NCI-H510A treated with DMSO at 0.1 percent for 48 hours (cell line): Measurements from ENCODE around the gene HMGN3.

Source experiments
- DNase-seq: peaks from one replicate; lab custom pipeline; 2025; lab: John Stamatoyannopoulos, UW

Gene HMGN3

DNA sequence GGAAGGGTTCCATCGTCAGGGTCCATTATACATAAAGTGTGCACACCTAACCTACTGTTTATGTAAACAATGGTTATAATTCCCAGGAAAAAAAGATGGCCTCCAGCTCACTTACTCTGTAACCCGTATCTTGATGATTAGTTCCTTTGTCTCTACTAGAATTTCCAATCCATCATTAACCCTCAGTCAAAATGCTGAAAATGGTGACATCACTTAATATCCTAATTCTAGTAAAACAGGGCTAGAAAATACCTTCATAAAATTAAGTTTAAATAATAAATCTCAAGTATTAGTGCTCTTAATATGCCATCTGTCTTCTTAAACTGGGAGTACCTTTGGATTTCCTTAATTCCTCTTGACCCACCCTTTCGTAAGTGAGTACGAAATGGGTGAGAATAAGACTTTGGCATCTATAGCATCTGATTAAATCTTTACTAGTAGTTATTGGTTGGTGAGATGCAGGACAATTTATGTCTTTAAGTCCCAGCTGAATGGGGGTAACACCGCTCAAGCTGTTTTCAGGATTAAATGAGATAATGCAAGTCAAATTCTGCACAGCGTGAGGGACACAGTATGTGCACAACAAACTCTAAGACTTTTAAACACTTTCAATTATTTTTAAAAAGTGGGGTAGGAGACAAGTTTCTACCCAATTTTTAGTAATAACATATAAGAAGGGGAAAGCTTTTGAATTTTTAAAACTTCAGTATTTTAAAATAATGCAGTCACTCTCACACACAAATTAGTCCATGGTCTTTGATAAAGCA lies 1.6 kb downstream of the HMGN3 start:
- no peak for DNase-seq

DNA sequence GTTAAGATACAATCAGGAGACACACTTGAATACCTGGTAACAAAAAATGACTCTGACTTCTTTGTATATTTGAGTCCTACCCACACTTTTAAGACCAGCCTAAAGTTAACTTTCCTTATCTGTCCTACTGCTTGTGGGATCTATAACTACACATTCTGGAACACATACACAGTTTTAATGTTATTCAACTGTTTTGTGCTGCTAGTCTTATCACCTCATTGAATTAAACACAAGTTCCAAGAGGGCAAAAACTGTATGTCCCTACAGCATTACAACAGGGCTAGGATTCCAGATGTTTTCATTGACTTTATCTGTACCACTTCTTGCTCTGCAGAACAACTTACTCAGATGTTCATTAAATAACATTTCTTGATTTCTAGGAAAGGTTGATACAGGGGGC lies 2.8 kb downstream of the HMGN3 start:
- no peak for DNase-seq

DNA sequence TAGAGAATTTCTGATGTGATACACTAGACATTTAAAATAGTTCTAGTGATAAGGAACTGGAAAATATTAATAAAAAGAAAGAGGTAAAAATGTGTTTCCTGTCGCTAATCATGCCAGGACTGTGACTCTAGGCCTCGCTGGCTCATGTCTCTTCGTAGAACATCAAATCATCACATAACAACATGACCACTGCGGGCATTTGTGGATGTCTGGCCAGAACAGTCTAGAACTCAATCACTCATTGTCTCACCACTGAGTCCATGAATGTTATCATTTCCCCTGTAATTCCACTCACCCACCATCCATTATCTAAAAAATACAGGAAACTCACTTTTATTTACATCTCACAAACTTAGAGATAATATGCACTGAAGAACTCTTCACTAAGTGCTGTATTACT lies 3.4 kb downstream of the HMGN3 start:
- no peak for DNase-seq

DNA sequence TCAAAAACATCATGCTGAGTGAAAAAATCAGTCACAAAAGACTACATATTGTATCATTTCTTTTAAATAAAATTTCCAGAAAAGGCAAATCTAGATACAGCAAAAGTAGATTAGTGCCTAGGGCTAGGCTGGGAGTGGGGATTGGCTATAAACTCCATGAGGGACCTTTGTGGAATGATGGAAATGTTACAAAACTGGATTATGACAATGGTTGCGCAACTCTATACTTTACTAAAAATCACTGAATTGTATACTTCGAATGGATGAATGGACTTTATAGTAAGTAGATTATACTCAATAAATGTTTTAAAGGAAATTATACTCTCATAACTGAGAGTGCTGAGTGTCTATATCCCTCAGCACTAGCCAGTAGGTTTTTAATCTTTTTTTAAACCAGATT lies 4.3 kb downstream of the HMGN3 start:
- DNase-seq: no peak

DNA sequence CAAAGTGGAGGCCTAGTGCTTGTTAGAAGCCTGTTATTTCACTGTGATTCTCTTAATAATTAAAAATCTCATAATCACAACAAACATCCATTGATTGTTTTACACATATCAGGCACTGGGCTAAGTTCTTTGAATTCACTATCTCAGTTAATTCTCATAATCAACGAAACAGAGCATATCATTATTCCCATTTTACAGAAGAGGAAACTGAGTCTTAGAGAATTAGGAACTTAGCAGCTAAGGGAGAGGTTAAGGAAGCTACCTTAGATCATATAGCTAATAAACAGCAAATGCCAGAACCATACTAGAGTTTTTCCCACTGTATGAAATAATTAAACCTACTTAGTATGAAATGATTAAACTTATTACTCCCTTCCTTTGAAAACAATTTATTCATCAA lies 7.0 kb downstream of the HMGN3 start:
- no peak for DNase-seq

DNA sequence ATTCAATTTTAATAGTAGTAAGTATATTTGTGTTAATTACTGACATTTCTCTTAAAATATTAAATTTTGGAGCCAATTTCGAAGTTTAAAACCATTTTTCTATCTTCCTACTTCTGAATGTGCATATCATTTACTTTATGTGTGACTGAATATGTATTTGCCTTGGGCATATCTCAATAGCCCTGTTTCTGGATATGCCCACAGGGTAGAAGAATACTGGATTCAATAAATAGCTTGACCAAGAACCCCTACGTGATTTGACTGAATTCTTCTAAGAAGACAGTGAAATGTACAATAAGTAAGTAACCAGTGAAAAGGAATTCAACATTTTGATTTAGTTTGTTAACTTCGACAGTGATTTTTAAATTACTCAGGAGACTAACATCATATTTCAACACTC lies 7.8 kb downstream of the HMGN3 start:
- no peak for DNase-seq

DNA sequence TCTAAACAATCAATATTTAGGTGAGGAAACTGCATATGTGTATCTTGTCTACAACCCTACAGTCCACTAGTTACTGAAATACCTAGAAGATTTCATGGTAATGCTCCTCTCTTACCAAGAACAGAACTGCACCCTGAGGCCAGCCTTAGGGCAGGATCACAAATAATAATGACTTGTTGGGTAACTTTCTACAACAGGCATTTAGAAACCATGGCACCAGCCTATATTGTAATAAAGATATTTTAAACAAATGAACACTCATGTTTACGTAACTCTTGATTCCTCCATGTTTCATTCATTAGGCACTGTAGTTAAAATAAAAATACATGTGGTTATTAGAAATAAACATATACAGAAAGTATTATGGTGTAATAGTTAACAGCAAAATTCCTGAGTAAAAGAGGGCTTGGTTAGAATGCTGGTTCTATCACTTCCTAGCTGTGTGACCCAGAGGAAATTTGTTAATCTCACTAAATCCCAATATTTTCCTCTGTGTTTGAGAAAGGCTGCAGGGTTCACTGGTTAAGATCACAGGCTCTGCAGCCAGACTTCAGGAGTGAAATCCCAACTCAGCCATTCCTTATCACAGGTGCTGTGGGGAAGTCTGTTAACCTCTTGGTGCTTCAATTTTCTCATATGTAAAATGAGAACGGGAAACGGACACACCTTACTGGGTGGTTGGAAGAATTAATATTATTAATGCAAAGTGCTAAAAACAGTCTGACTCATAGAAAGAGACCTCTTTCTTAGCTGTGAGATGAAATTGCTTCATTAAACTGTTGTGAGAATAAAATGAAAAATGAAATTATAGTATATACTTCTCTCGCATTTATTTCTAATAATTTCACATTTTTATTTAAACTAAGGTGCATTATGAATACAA lies 8.5 kb downstream of the HMGN3 start:
- DNase-seq: no peak

DNA sequence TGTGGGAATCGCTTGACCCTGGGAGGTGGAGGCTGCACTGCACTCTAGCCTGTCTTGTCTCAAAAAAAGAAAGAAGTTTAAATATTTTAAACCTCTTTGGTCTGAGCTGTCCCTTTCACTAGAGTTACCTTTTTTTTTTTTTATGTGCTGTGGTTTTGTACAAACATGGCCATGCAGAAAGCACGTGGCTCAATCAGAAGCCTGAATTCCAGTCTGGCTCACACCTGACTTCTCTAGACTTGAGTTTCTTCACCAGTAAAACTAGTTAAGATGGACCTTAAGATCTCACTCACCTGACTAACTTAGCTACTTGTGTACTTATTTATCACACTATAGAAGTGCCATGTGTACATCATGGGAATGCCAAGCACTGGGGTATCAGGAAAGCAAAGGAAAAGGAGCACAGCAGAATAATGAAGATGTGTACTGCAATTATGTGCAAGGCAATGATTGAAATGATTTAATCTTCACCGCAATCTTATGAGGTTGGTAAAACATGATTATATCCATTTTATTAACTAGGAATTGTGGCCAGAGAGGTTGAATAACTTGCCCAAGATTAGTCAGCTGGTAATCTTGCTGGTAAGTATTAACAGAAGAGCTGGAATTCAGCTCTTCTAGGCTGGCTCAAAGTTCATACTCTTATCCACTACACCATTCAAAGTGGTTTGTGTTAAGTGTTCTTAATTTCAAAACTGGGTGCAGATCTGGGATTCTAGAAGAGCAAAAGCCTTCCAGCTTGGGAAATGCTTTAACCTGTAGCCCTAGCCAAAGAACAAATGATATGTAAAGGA lies 10.7 kb downstream of the HMGN3 start:
- no peak for DNase-seq

DNA sequence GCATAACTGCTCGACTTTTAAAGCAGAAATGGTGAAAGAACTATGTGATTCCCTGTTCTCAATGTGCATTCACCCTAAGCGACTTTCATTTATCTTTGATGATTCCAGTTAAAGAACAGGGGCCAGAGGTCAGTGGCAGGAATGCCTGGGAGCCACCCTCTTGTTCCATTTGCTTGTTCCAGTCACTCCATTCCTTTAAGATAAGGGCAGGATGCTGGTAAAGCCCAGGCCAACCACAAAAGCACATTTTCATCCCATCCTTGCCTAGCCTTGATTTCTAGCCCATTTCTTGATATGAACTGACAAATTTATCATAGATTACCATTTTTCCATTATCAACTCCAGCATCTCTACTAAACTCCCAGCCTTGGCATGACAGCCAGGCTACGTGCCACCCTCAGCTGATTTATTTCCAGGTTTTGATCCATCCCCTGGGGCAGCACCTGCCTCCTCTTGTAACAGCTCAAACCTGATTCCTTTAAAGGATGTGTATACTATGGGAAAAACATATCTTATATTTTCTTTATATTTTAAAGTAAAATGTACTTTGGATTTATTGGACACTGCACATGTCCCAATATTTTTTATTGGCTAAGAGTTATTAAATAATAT lies 19.2 kb downstream of the HMGN3 start:
- DNase-seq: no peak

DNA sequence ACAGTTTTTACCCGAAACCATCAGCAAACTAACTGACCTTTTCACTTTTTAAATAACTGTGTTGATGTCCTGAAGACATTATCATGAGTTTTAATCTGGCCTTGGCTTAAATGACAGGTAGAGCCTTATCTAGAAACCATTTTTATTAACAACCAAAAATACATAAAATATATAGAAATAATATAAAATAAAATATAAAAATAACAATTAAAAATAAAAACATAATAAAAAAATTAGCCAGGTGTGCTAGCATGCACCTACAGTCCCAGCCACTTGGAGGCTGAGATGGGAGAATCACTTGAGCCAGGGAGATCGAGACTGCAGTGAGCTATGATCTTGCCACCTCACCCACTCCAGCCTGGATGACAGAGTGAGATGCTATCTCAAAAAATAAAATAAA lies 21.6 kb downstream of the HMGN3 start:
- no peak for DNase-seq

DNA sequence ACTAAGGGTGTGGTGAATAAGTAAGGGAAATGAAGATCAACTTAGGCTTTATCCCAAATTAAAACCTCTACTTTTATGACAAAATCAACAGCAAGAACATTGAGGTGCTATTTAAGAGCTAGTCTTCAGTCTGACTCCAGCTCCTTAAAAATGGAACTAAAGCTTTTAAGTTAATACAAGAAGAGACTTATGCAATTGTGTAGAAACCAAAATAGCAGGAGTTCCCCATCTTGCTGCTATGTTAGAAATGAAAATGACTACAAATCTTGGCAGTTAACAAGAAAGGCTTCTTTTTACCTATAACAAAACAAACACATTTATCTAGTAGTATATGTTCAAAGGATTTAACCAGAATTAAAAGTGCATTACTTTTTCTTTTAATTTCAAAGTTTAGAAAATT lies 25.7 kb downstream of the HMGN3 start:
- DNase-seq: no peak

DNA sequence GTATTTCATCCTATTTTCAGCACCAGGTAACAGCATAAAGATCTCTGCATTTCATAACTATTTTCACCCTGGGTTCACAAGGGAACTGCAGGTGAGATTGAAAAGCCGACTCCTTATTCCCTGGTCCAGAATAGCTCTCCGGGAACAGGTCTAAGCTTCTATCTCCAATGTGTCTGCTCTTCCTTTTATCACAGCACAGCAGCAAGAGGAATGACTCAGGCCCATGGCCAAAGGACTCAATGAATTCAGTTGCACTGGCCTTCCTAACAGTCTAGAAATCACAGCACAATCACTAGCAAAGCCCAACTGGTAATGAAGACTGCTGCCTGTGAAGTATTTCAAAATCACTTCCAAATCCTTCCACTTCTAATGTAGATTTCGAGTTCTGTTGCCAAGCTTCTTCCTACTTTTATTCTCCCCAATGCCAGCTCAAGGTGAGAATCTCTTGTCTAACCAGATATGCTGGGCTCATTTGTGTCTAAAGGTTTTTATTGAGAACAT lies 30.7 kb downstream of the HMGN3 start:
- no peak for DNase-seq

DNA sequence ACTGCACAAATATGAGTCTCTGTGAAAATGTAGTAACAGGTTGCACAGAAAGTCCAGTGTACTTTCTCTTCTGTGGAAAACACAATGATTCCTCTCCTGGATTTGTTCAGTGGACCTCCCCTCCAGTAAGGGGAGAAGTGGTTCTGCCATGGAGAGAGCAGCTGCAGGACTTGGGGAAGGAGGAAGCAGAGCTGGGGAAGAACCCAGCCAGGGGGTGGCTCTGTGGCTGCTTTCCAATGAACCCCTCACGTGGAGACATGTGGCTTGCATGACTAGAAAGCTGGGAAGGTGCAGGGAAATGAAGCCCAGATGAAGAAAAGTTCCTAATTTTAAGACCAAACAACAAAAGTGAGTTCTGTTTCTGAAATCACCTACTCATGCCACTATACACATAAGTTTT lies 31.9 kb downstream of the HMGN3 start:
- no peak for DNase-seq

DNA sequence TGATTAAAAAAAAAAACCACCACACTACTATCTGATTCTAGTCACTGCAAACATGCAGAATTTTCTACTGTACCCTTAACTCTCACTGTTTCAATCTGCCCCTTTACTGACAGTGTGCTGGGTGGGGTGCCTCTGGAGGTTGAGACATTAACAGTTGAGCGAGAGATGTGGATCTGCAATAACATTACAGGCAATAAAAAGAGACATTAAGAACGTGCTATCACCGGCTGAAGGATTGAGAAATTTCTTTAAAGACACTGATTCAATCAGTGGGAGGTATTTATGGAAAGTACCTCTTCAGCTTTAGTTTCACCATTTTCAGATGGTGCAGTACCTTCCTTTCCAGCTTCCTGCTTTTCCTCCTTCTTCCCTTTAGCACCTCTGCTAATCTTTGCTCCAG lies 32.5 kb downstream of the HMGN3 start:
- DNase-seq: no peak

DNA sequence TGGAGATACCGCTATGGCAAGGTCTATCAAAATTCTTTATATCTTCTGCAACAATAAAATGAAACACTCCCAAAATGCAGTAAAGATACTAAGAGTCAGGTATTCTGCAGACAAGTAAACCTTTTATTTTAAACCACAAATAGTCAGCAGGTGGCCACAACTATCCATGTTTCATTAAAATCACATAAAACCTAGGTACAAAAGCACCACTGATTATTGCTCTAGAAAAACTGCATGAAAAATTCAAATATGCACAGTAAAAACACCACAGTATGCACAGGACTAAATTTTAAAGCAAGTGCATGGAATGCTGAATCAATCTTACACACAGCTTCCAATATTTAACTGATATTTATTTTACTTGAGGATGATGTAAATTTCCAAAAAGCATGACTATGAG lies 33.3 kb downstream of the HMGN3 start:
- DNase-seq: no peak

DNA sequence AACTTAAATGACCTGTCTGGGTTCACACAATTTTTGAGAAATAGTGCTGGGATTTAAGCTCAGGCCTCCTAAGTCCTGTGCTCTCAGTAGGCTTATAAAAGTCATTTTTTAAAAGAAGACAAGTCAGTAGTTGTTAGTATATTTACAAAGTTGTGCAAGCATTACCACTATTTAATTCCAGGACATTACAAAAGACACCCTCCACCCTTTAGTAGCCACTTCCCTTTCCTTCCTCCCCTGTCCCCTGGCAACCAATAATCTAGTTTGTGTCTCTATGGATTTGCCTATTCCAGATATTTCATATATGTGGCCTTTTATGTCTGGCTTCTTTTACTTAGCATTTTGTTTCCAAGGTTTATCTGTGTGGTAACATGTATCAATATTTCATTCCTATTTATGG lies 37.6 kb downstream of the HMGN3 start:
- no peak for DNase-seq

DNA sequence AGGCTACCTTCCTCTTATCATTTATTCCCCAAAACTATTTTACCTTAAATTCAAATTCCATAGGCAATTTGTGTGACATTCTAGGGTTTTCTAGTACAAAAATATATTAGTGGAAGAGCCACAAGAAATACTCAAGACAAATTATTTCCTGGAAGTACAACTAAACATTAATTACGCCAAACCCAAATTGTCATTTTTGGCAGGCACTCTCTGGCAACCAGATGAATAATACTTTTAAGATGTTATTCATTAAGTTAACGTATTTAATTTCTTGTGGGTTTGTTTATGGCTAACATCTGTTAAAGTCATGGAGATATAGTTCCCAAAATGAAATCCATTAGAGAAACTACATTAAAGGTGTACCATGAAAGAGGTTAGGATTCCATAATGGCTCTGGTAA lies 40.5 kb downstream of the HMGN3 start:
- no peak for DNase-seq

DNA sequence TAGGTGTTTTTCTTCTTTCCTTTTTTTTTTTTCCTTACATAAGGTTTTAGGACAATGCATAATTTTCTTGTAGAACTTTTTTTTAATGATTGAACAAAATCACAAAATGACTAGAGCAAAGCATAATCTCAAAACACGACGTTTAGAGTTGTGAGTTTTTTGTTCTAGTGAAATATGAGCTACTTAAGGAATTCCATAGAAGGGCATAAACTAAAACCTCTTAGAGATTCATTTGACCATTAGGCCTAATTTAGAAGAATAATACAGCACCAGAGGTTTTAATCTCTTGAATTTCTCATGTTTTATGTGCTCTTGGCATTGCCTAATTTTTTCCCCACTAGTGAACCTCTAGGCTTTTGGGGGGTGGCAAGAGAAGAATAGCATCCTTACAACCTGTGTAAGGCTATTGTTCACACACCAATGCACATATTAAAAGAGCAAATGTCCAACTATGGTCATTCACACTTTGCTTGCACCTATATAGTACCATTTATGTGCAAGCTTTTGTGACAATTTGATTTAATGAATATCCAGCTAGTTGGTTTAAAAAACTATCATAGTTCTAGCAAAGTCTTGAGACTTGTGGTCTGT lies 44.6 kb downstream of the HMGN3 start:
- no peak for DNase-seq

DNA sequence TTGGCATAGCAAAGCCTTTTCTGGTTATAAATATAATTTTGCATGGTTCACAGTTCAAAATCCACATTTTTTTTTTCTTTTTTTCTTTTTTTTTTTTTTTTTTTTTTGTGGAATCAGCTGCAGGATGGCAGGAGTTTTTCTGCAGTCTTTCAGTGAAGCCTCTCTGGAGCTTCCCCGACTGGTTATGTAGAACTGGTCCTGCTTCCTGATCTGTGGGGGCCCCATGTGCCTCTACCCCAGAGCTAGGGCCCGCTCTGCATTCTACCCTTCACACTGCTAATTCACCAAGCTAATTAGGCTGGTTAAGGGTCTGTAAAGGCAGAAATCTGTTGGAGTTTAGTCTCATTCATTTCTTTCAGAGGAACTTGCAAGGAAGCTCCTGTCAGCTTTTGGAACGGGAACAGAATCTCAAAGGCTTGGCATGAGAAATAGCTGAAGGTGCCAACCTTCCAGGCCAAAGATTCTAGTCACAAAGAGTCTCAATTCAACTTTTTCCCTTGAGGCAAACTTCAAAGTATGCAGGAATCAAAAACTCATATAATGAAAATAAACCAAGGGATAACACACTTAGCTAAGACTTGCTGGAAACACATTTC lies 45.5 kb downstream of the HMGN3 start:
- no peak for DNase-seq

DNA sequence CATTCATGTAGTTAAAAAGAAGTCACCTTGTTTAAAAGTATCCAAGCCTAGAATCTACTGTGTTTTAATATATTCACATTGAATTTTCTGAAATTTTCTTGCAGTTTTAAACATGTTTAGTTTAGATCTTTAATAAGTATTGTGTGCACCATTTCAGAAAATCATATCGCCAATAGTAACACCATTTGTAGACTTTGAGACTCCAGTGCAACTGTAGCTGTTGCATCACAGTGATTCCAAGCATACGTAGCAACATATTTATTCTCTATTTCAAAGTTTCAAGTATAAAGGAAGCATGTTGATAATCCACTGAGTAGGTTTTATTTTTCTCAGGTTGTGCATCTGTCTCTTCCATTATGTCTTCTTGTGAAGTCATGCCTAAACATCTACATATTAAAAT lies 46.4 kb downstream of the HMGN3 start:
- no peak for DNase-seq

DNA sequence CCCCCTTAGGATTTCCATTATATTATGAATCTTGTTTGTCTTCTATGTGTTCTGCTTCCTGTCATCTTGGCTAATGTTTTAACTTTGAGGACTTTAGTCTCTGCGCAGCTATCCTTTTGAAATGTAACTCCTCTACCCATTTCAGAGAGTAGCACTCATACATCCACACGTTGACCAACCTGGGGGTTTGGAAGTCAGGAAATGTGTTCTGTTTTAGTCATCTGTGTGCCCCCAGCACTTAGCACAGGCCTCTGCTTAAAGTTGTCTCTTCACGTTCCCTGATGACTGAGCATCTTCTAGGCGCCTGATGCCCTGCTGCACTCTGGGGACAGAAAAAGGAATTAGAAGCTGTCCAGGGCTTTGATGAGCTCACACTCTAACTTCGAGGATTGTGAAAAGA lies 47.9 kb downstream of the HMGN3 start:
- no peak for DNase-seq
